Prostate gland (tissue), 2 donors: Measurements from ENCODE around the gene ZNF782.
"Not testable (repeated sequence)": the region's sequence is repeated elsewhere in the genome, so short reads cannot be mapped to it uniquely, and the experiment has no call there.

Source experiments
- CTCF ChIP-seq, 4 experiments: fragments of 200-600 bp in 2 of 4; fragments of 450-650 bp in 2 of 4; sonication (generic) in 2 of 4; IDR thresholded peaks; 1 replicate in 3 of 4; 2 replicates in 1 of 4; pipeline ENCODE4 v1.5.1; 2016 to 2019; ENCODE audit warnings: antibody characterized with exemption in 4 of 4, mild to moderate bottlenecking in 2 of 4, moderate library complexity in 2 of 4
- POLR2A ChIP-seq: fragments of 450-650 bp; IDR thresholded peaks from one replicate; pipeline ENCODE4 v1.6.1; 2016; ENCODE audit warnings: antibody characterized with exemption, mild to moderate bottlenecking
- POLR2AphosphoS5 ChIP-seq: sonication (generic); formaldehyde crosslinking; IDR thresholded peaks from one replicate; pipeline ENCODE4 v1.6.1; 2017; ENCODE audit warnings: antibody characterized with exemption

DNA sequence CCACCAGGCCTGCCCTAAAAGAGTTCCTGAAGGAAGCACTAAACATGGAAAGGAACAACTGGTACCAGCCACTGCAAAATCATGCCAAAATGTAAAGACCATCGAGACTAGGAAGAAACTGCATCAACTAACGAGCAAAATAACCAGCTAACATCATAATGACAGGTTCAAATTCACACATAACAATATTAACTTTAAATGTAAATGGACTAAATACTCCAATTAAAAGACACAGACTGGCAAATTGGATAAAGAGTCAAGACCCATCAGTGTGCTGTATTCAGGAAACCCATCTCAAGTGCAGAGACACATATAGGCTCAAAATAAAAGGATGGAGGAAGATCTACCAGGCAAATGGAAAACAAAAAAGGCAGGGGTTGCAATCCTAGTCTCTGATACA, 55.4 kb downstream of the ZNF782 start:
- not testable (repeated sequence) for TF ChIP-seq CTCF (IDR thresholded peaks at IDR 0.05); POLR2AphosphoS5; POLR2A
